ENCODE measurements around the gene RNF31.

GRCh38 chr14:24137529-24138395 is 9.5 kb upstream of the RNF31 start:
- TF ChIP-seq, protein P1, sequence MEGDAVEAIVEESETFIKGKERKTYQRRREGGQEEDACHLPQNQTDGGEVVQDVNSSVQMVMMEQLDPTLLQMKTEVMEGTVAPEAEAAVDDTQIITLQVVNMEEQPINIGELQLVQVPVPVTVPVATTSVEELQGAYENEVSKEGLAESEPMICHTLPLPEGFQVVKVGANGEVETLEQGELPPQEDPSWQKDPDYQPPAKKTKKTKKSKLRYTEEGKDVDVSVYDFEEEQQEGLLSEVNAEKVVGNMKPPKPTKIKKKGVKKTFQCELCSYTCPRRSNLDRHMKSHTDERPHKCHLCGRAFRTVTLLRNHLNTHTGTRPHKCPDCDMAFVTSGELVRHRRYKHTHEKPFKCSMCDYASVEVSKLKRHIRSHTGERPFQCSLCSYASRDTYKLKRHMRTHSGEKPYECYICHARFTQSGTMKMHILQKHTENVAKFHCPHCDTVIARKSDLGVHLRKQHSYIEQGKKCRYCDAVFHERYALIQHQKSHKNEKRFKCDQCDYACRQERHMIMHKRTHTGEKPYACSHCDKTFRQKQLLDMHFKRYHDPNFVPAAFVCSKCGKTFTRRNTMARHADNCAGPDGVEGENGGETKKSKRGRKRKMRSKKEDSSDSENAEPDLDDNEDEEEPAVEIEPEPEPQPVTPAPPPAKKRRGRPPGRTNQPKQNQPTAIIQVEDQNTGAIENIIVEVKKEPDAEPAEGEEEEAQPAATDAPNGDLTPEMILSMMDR (IDR thresholded peaks at IDR 0.05): no peak
- no peak for TF ChIP-seq ZFX (IDR thresholded peaks at IDR 0.05; ENCODE audit: borderline replicate concordance)

Measured in 22Rv1 (cell line).